ENCODE results near the gene MAP2K3.

DNA sequence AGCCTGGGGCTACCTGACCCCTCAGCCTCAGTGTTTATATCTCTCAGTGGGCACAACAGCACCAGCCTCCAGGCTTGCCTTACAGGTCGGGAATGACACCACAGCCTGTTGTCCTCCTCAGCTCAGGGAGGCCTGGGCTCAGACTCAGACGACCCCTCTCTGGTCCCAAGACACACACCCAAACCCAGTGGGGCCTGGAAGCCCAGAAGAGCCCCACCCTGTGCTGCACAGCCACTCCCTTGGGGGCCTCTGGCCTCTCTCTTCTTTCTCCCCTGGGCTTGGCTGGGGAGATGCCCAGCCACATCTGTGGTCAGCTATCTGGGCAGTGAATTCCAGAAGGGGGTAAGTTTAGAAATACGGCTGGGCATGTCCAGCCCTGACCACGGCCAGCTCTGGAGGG is 33.7 kb upstream of the MAP2K3 start:
- TF ChIP-seq POLR2A (IDR thresholded peaks at IDR 0.05) = no peak
- TF ChIP-seq, protein P1, sequence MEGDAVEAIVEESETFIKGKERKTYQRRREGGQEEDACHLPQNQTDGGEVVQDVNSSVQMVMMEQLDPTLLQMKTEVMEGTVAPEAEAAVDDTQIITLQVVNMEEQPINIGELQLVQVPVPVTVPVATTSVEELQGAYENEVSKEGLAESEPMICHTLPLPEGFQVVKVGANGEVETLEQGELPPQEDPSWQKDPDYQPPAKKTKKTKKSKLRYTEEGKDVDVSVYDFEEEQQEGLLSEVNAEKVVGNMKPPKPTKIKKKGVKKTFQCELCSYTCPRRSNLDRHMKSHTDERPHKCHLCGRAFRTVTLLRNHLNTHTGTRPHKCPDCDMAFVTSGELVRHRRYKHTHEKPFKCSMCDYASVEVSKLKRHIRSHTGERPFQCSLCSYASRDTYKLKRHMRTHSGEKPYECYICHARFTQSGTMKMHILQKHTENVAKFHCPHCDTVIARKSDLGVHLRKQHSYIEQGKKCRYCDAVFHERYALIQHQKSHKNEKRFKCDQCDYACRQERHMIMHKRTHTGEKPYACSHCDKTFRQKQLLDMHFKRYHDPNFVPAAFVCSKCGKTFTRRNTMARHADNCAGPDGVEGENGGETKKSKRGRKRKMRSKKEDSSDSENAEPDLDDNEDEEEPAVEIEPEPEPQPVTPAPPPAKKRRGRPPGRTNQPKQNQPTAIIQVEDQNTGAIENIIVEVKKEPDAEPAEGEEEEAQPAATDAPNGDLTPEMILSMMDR (IDR thresholded peaks at IDR 0.05) = no peak
